ENCODE results near the gene NFYB. TPM values are rescaled to one million over a fixed set of nuclear protein-coding genes. Genes with fewer than 3 reads are reported as not detected.

The NFYB gene
- total and polyA plus RNA-seq, 9 of the 15 experiments (the other 6 are each of a cell fraction or from before 2014, with no cell fraction given), result 14.5 to 51.5 (median 32.3) TPM

DNA sequence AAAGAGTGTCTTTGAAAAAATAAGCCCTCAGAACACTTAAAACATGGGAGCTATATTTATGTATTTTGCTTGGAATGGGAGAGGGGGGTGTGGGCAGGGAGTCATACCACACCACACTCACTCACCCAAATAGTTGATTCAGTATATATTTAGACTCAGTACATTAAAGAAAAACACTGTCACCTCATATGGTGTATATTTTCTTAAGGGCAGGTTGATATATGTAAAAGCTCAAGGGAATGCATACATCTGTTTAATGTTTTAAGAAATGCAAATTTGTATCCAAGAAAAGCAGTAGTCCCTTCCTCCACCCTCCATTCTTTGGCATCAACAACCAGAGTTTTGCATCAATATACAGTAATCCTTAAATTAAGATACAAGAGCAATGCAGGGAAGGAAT lies 1.4 kb downstream of the NFYB start:
- no peak for ATAC-seq
- H2AFZ ChIP-seq (ENCODE audit: low read depth, low read length), result 0 out of 2 replicates have a peak overlapping the region, but pooled peaks have one; percentile 84

GRCh38 chr12:104134882-104135281 lies 3.1 kb downstream of the NFYB start:
- intact Hi-C loops (cut with micrococcal nuclease) (no loop called here), in situ Hi-C loops (cut with MboI) (no loop called here)
- ATAC-seq (no peak), FAIRE-seq (no peak), DNase-seq (ENCODE audit: extremely low read depth in 1 of 4, low spot score in 3 of 4) (no peak)
- H3K9ac ChIP-seq (ENCODE audit: insufficient read depth in 1 of 2, low read depth in 2 of 2, low read length in 2 of 2), result no peak overlapping the region
- no peak overlapping the region; the same call in 1 of the 2 replicates for H3K4me2 ChIP-seq (ENCODE audit: insufficient read depth, low read length)
- ChIA-PET CTCF (ENCODE audit: low intra/inter-chr PET ratio) (no interaction called here), POLR2A (interaction anchor here (0.8 to 2.1 kb wide), 4 partner anchors 10 to 340 kb away, joined by 3 to 5 read pairs (median 4); no protein-coding TSS in a partner anchor)
- H3K9me3 ChIP-seq (replicated peaks; ENCODE audit: control insufficient read depth, insufficient read depth, low read depth, low read length), result no peaks in the 10 kb centered on the region
- no peak overlapping the region for H3K4me3 ChIP-seq
- H3K36me3 ChIP-seq (ENCODE audit: control insufficient read depth, insufficient read depth, low read length), result peaks cover 51% of the 10 kb centered on the region
- H4K20me1 ChIP-seq (replicated peaks; ENCODE audit: control insufficient read depth, insufficient read depth, low read length), result no peaks in the 10 kb centered on the region
- peaks cover 12 to 25% of the 10 kb centered on the region in 2 experiments for H3K4me1 ChIP-seq (replicated peaks in 1 of 2; ENCODE audit: control insufficient read depth in 2 of 2, insufficient read depth in 2 of 2, low read length in 2 of 2)
- no peaks in the 10 kb centered on the region for H3K9me1 ChIP-seq (ENCODE audit: control insufficient read depth, insufficient read depth, low read length)
- 100% methylated on average over 1 of the region's 1 CpG for WGBS (ENCODE audit: insufficient coverage, low coverage, missing lambda C conversion rate)
- H3K27me3 ChIP-seq (ENCODE audit: control insufficient read depth in 2 of 2, insufficient read depth in 2 of 2, low read length in 2 of 2), result no peaks in the 10 kb centered on the region
- H3K27ac ChIP-seq (ENCODE audit: extremely low read depth, low read depth, low read length), result no peak overlapping the region
- peaks cover 46% of the 10 kb centered on the region for H3K79me2 ChIP-seq (ENCODE audit: control insufficient read depth, insufficient read depth, low read length)
- no peak overlapping the region for H2AFZ ChIP-seq (ENCODE audit: low read depth, low read length)
- BruUV-seq (replicated peaks), result no TSS peak
- TF ChIP-seq ELF4 (CRISPR knock-in tag; IDR thresholded peaks at IDR 0.05), result no peak
- no peak for TF ChIP-seq BMI1 (IDR thresholded peaks at IDR 0.05; ENCODE audit: low read length)
- TF ChIP-seq, protein P1, sequence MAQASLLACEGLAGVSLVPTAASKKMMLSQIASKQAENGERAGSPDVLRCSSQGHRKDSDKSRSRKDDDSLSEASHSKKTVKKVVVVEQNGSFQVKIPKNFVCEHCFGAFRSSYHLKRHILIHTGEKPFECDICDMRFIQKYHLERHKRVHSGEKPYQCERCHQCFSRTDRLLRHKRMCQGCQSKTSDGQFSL (CRISPR knock-in tag; IDR thresholded peaks at IDR 0.05), result no peak
- TF ChIP-seq, protein P1 (tag; IDR thresholded peaks at IDR 0.05), result no peak
- TF ChIP-seq RNF2 (IDR thresholded peaks at IDR 0.05), result no peak
- TF ChIP-seq ZNF444 (CRISPR knock-in tag; IDR thresholded peaks at IDR 0.05), result no peak
- TF ChIP-seq HCFC1 (IDR thresholded peaks at IDR 0.05; ENCODE audit: low read depth, low read length), result no peak
- no peak for TF ChIP-seq CBX1 (IDR thresholded peaks at IDR 0.05; ENCODE audit: low read depth)
- TF ChIP-seq HNRNPK (IDR thresholded peaks at IDR 0.05; ENCODE audit: low read depth, low read length, poor library complexity, severe bottlenecking), result no peak
- no peak for TF ChIP-seq ATF2 (CRISPR knock-in tag; IDR thresholded peaks at IDR 0.05)
- TF ChIP-seq E2F6 (IDR thresholded peaks at IDR 0.05; ENCODE audit: borderline replicate concordance in 1 of 2, extremely low read depth in 1 of 2, insufficient read depth in 1 of 2, insufficient read length in 1 of 2, low read depth in 1 of 2, low read length in 1 of 2, poor library complexity in 1 of 2, severe bottlenecking in 1 of 2), result no peak
- no peak for TF ChIP-seq CSDE1 (IDR thresholded peaks at IDR 0.05)

More for the DNA sequence above, 1.4 kb downstream of the NFYB start:
- no peaks in the 10 kb centered on the region for H3K27me3 ChIP-seq (ENCODE audit: control insufficient read depth in 2 of 2, insufficient read depth in 2 of 2, low read length in 2 of 2)
- H3K36me3 ChIP-seq (ENCODE audit: control insufficient read depth, insufficient read depth, low read length), result peaks cover 34% of the 10 kb centered on the region
- peak overlapping the region in 1 of 2 experiments; percentile 89; a peak in 2 of 4 replicates for H3K9ac ChIP-seq (ENCODE audit: insufficient read depth in 1 of 2, low read depth in 2 of 2, low read length in 2 of 2)
- no peaks in the 10 kb centered on the region for H3K9me3 ChIP-seq (replicated peaks; ENCODE audit: control insufficient read depth, insufficient read depth, low read depth, low read length)
- FAIRE-seq (no peak), DNase-seq (ENCODE audit: extremely low read depth in 1 of 4, low spot score in 3 of 4) (peak in 1 of 4 experiments; percentile 14)
- H3K9me1 ChIP-seq (ENCODE audit: control insufficient read depth, insufficient read depth, low read length), result no peaks in the 10 kb centered on the region
- ChIA-PET POLR2A (interaction anchor here (0.6 to 1.4 kb wide), 6 partner anchors 10 to 218 kb away, joined by 3 to 5 read pairs (median 4); partner anchors contain the start of gene TDG), CTCF (ENCODE audit: low intra/inter-chr PET ratio) (interaction anchor here (1.1 kb wide), 1 partner anchor 504 kb away, joined by 3 read pairs; no protein-coding TSS in a partner anchor)
- peaks cover 12 to 25% of the 10 kb centered on the region in 2 experiments for H3K4me1 ChIP-seq (replicated peaks in 1 of 2; ENCODE audit: control insufficient read depth in 2 of 2, insufficient read depth in 2 of 2, low read length in 2 of 2)
- TF ChIP-seq ZNF764 (CRISPR knock-in tag; IDR thresholded peaks at IDR 0.05; ENCODE audit: low read depth) (no peak), ZNF239 (CRISPR knock-in tag; IDR thresholded peaks at IDR 0.05) (no peak), FOXA1 (IDR thresholded peaks at IDR 0.05; ENCODE audit: borderline replicate concordance) (no peak), HDAC1 (IDR thresholded peaks at IDR 0.05) (no peak)
- TSS peak; percentile 58 for BruUV-seq (replicated peaks)
- no peaks in the 10 kb centered on the region for H4K20me1 ChIP-seq (replicated peaks; ENCODE audit: control insufficient read depth, insufficient read depth, low read length)
- H3K79me2 ChIP-seq (ENCODE audit: control insufficient read depth, insufficient read depth, low read length), result peaks cover 39% of the 10 kb centered on the region
- peak overlapping the region; percentile 90 for H3K4me2 ChIP-seq (ENCODE audit: insufficient read depth, low read length)
- in situ Hi-C loops (cut with MboI), result no loop called here
- H3K27ac ChIP-seq (ENCODE audit: extremely low read depth, low read depth, low read length), result peak overlapping the region; percentile 89; the same call in 2 of the 3 replicates
- H3K4me3 ChIP-seq, result peak overlapping the region; percentile 69
- intact Hi-C loops (cut with micrococcal nuclease), result no loop called here

Data from K562 (cell line).